NCI-H82 (cell line): Measurements from ENCODE around the gene PRELP.

Experiments
- DNase-seq: peaks from one replicate; lab custom pipeline; 2025; lab: John Stamatoyannopoulos, UW

Gene PRELP

DNA sequence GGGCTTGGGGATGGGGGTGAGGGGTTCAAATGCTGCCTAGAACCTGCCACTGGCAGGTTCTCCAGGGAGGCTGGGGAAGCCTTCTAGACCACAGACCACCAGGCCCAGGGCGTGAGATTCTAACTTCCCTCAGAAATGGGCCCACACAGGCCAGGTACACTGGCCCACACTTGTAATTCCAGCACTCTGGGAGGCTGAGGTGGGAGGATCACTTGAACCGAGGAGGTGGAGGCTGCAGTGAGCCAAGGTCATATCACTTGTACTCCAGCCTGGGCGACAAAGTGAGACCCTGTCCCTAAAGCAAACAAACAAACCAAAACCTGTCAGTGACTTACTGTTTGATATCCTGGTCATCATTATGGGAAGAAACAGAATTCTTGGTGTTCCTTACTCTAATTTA, 50.1 kb downstream of the PRELP start:
- no peak for DNase-seq

DNA sequence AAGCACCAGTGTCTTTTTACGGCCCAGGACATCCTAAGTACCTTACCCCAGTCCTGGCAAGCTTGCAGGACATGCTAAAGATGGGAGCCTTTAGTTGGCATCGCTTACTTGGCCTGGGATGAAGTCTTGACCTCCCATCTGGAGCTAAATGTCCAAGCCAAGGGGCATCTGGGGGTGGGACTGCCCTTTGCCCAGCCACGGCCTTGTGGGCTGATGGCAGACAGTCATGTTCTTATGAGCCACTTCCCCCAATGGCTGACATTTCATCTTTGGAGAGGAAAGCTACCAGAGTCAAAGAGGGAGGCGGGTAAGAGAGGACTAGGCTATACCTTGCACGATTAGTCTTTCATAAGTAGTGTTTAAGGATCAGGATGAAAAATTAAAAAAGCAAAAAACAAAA, 50.5 kb downstream of the PRELP start:
- DNase-seq = no peak

DNA sequence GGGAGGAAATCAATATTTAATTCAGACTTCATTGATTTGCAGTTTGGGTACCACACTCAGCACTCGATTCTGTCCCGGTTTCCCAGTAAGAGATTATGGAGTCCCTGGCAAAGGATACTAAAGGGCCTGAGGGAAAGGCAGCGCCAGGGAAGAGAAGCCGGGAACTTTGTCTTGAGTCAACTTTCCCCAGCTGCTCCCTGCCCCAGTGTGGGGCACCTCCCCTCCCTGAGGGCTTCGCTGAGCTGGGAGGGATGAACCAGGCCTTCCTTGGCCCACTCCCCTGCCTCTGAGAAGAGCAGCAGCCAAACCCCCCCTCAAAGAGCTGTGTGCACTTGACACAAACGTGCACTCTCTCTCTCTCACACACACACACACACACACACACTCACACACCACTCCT, 51.0 kb downstream of the PRELP start:
- DNase-seq = peak; percentile 57

DNA sequence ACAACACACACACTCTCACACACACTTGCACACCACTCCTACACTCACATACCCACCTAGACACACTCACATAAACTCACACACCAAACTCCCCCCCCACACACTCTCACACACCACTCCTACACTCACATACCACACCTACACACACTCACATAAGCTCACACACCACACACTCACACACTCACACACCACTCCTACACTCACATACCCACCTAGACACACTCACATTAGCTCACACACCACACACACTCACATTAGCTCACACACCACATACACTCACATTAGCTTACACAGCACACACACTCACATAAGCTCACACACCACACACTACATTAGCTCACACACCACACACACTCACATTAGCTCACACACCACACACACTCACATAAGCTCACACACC, 51.4 kb downstream of the PRELP start:
- DNase-seq = no peak

DNA sequence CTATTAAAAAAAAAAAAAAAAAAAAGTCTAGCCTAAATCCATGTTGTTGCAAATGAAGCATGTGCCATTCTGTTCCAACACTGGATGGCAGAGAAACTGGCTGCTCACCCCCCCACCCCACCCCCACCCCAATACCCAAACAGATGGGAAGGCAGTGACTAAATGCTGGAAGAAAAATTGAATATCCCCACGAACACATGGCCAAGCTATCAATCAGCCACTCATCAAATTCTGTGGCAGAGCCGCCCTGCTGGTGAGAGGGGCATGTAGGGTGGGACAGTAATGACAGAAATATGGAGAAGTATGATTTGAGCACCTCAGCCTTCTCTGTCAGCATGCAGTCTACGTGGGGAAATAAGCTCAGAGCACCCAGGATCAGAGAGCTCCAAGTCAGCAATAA, 52.5 kb downstream of the PRELP start:
- peak; percentile 74 for DNase-seq

DNA sequence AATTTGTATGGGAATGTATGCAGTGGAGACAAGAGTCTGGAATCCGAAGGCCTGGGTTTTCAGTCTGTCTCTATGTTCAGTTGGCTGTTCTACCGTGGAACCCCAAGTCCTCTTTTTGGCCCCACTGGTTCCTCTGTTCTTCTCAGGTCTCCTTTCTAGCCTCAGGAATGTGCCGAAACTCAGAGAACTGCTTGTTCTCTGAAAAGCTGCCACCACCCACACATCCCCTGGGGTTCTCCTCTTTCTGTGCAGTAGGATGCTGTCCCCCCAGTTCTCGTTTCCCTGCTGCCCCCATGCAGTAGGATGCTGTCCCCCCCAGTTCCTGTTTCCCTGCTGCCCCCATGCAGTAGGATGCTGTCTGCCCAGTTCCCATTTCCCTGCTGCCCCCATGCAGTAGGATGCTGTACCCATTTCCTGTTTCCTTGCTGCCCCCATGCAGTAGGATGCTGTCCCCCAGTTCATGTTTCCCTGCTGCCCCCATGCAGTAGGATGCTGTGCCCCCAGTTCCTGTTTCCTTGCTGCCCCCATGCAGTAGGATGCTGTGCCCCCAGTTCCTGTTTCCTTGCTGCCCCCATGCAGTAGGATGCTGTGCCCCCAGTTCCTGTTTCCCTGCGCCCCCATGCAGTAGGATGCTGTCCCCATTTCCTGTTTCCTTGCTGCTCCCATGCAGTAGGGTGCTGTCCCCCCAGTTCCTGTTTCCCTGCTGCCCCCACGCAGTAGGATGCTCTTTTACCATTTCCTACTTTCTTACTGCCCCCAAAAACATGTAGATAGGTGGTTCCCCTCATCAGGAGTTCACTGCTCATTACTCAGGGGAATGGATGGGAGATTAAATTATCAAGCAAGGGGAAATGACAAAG, 53.6 kb downstream of the PRELP start:
- DNase-seq = no peak

DNA sequence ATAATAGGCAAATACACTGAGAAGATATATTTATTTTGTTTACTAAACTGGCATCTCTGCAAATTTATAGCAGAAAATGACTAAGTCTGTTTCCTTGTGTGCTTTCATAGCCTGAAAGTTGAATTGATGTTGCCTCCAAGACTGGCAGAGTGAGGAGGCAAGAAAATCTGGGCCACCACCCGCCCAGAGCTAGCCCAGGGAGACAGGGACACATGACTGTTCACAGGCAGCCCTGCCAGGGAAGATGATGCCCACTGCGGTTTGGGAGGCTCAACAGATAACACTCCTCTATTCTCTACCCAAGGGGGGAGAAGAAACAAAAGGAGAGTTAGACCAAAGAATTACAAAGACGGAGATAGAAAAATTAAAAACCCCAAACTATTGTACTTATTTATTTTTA, 55.5 kb downstream of the PRELP start:
- DNase-seq = no peak

DNA sequence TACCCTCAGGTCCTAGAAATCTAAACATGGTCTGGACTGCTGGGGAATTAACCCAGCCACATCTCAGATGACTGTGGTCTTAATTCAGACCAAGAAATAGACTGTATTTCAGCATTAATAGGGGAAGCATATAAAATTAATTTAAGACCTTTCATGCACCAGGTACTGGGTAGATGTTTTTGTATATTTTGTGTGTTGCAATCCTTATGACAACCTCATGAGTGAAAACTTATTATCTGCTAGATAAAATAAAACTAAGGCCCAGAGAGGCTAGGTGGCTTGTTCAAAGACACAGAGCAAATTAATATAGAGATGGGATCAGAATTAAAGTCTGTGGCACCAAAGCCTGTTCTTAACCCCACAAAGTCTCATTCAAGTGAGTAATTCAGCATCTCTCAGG, 58.4 kb downstream of the PRELP start:
- no peak for DNase-seq

DNA sequence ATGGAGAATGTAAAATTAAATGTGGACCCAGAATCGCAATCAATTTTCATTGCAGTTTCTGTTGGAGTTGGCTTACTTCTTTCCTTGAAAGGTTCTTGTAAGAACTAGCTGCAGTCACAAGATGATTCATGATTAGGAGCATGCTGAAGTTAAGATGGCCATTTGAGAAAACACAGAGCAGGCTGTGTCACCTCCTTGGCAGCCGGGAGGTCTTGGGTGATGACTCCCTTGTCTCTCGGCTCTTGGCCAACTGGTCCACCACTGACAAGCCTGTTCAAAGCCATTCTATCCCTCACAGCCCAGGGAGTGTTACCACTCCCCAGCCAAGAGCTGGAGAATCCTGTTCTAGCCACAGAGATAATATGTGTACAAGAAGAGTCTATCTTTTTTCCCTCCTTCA, 58.9 kb downstream of the PRELP start:
- no peak for DNase-seq

DNA sequence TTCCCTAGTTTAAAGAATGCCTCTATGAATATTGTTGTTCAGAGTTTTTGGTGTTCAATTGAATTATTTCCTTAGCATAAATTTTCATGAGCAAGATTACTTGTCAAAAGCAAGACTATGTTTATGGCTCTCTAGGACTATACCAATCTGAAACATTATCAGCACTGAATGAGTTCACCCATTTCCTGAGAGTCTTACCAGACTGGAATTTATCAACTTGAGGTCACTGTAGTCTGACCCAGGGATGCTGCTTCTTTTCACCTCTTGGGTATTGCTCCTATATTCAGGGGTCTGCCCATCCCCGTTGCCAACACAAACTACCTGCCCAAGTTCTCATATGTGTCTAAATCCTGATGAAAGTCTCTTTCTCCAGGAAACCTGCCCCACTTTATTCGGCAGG, 61.0 kb downstream of the PRELP start:
- DNase-seq = no peak

DNA sequence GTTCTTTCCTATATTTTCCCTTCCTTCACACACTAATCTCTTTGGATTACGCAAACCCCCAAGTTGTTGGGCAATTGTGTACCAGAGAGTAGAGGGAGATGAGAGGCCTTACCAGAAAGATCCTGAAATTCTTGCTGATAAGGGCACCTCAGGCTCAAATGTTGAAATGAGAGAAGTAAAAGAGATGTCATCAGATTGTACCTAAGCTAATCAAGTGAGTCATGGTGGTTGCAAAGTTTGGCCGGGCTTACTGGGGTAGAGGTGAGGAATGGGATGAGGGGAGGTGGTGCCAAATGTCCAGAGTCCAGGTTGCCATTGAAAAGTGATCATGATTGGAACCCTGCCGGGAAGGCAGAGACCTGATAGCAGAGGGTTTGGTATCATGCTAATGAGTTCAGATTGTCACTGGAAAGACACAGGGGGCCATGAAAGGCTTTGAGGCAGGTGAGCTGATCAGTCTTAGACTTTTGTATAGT, 61.4 kb downstream of the PRELP start:
- no peak for DNase-seq

DNA sequence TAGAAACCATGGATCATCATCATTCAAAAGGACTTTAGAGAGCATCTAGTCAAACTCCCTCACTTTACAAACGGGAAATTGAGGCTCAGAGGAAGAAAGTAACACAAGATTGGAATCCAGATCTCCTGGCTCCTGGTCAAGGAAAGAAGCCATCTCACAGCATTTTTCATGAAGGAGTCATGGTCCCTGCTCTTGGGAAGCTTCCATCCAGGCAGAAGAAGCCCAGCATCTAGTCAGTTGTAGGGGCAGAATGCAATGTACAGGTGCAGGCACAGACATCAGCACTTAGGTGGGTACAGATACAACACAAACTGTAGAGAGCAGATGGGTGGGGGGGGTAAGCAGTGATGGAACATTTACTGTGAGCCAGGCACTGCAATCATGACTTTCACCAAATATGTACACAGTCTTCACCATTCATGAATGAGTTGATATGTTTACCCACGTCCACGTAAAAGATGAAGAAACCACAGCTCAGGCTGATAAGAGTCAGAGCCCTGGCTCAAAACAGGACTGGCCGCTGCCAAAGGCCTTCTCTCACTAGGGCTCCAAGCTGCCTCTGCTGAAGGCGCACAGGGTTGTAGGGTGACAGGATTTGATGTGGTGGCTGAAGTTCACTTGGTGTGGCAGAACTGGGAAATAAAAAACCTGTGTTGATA, 62.3 kb downstream of the PRELP start:
- no peak for DNase-seq

DNA sequence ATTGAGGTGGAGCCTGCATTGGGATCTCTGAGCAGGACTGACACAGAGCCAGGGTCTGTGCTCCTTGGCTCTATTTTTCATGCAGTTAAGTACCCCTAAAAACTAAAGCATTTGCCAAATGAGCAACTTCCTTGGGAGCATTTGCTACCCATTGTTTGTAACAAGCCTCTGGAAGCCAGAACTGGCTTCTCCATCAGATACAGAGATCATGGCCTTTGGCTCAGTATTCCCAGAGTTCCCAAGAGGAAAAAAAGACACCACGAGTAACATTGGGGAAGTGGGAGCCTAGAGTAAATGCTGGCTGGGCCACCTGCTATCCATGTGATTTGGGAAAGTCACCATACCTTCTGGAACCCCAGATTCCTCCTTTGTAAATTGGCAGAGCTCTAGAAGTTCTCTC, 63.1 kb downstream of the PRELP start:
- no peak for DNase-seq

DNA sequence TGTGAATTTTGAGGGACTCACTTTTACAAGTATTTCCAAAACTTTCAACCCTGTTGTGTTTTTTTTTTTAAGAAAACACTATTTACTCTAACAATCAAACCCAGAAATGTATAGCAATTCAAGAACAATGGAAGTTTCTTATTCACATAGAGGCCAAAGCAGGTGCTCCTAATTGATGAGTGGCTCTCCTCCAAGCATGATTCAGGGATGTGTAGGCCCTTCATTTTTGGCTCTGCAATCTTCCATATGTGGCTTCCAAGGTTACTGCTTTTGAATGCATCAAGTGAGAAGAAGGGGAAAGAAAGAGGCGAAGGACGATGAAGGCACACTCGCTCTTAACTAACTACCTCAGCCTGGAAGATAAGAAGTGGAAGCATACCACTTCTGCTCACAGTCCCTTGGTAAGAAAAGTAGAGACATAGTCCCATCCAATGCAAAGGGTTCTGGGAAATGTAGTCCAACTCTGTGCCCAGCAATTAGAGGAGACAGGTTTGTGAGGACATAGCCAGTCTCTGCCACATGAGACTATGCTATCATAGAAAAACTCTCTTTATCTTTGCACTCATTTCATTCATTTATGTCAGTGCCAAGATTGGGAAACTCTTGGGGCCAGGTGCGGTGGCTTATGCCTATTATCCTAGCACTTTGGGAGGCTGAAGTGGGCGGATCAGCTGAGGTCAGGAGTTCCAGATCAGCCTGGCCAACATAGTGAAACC, 64.4 kb downstream of the PRELP start:
- peak; percentile 48 for DNase-seq
